Stimulated activated CD4-positive, alpha-beta T cell treated with anti-CD3 and anti-CD28 coated beads, Interleukin-12 subunit alpha, Interleukin-12 subunit beta, amount 100 ng/mL, for 48 hours (primary cell): ENCODE data around the gene DUXA.

Source experiments
- DNase-seq, 3 donors: peaks; one replicate each; pipeline ENCODE4 v3.0.0-alpha.2; 2020; ENCODE audit warnings: low read depth in 2 of 3, low spot score in 1 of 3

DUXA gene

DNA sequence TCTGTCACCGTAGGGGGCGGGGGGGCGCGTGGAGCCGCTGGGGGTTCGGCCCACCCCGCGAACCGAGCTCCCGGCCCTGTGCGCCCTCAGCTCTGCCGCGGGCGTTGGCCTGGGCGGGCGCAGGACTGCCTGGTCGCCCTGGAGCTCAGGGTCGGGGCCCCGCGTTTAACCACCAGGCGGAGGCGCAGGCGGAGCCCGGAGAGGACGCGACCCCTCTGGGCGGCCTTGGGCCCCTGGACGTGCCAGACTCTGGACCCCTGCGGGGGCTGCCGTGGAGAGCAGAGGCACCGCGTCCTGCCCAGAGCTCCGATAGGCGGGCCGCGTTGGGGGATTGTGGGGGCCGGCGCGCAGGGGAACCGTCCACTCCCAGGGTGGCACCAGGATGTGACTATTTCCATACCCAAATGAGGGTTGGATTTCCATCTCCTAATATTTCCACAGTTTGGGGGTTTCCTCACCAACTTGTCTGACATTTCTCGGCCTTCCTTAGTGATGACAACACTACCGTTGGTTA, 60.5 kb downstream of the DUXA start:
- DNase-seq = no peak

DNA sequence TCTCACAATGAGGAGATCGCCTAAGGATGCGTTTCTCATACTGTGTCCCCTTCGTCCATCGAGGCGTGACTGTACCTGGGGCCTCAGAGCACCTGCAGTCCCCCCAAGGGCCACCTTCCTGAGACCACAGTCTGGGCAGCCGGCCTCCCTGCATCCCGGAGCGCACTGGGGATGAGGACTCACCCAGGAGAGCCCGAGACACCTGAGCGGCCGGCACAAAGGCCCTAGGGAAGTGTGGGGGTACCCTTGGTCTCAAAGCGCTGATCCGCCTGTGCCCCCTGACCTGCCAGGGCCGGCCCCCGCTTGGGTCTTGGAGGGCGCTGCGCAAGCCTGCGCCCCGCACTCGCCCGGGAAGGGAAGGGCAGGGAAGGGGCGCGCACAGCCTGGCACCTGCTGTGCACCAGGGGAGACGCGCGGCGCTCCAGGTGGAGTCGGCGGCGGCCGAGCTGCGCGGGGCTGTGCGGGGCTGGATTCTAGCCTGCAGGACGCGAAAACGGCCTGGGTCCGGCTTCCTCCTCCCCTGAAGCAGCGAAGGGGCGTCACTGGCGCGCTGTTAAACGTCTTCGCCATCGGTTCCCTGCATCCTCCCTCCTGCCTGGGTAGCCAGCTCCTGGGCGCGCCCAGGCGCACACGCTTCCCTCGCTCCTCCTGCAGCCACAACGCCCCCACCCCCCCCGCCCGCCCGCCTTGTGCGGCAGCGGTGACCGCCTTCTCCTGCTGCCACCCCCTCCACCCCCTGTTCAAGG, 61.1 kb downstream of the DUXA start:
- no peak for DNase-seq
